Coronary artery (tissue), 2 donors: ENCODE measurements around the gene RESF1.
A peak's percentile ranks its signal among the peaks of the same experiment; 100 is the strongest.

Source experiments
- DNase-seq: peaks from one replicate; pipeline ENCODE4 v3.0.0-alpha.2; 2017; ENCODE audit warnings: low spot score
- H3K27ac ChIP-seq, 2 donors: fragments of 200-600 bp; sonication (generic); one replicate each; pipeline ENCODE4 v1.5.1; 2016 to 2019
- H3K4me3 ChIP-seq: fragments of 200-600 bp; sonication (generic); 2 replicates; pipeline ENCODE4 v1.5.1; 2016; ENCODE audit warnings: mild to moderate bottlenecking, moderate library complexity
- CTCF ChIP-seq: fragments of 200-600 bp; sonication (generic); IDR thresholded peaks from one replicate; pipeline ENCODE4 v1.5.1; 2019; ENCODE audit warnings: antibody characterized with exemption

Gene RESF1

GRCh38 chr12:31959161-31959700 is at the start of gene RESF1:
TSS of gene RESF1 (plus strand) at chr12:31959415. CDS start at chr12:31980956, 21,541 bp downstream.
- DNase-seq = peak; percentile 89
- peak within 1 kb of the TSS; percentile 86 to 98 for H3K27ac ChIP-seq
- no peak for TF ChIP-seq CTCF
- H3K4me3 ChIP-seq = peak within 1 kb of the TSS; percentile 94

DNA sequence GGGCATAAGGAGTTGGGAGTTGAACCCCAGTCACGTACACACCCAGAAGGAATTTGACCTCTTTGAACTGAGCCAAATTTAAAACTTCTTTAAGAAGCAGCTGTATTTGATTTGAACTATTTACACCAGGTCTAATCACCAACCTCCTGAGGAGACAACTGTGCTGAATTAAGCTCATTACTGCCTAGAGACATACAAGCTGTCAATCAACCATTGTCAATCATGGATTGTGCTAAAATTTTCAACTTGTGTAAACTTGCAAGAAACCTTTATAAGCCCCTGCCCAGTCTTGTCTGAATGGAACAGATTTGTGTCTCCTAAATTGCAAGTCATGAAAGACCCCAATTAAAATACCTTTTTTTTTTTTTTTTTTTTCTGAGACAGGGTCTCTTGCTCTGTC is 44.3 kb upstream of the RESF1 start:
- H3K4me3 ChIP-seq = no peak overlapping the region
- no peak for TF ChIP-seq CTCF
- DNase-seq = no peak
- H3K27ac ChIP-seq = no peak overlapping the region

- H3K27ac ChIP-seq = no peak overlapping the region
- no peak overlapping the region for H3K4me3 ChIP-seq
- DNase-seq = no peak
- no peak for TF ChIP-seq CTCF
These were observed 43.8 kb upstream of the RESF1 start for GRCh38 chr12:31915446-31915845.

- no peak for TF ChIP-seq CTCF
- DNase-seq = no peak
- no peak overlapping the region for H3K27ac ChIP-seq
- H3K4me3 ChIP-seq = no peak overlapping the region
These were observed 36.7 kb upstream of the RESF1 start for GRCh38 chr12:31922341-31923062.

GRCh38 chr12:31923063-31923412 is 36.2 kb upstream of the RESF1 start:
- no peak for TF ChIP-seq CTCF
- no peak for DNase-seq
- Histone ChIP-seq H3K4me3 (no peak overlapping the region), H3K27ac (no peak overlapping the region)

GRCh38 chr12:31928246-31929026 is 30.8 kb upstream of the RESF1 start:
- H3K27ac ChIP-seq = no peak overlapping the region
- TF ChIP-seq CTCF = no peak
- H3K4me3 ChIP-seq = no peak overlapping the region
- no peak for DNase-seq
